ENCODE results near the gene YBX2. TPM values are rescaled to one million over a fixed set of nuclear protein-coding genes. Genes with fewer than 3 reads are reported as not detected.

Gene YBX2
- total and polyA plus RNA-seq, 7 donors: 0.28 to 37.6 (median 2.5) TPM

- intact Hi-C loops (cut with DNase I): loop anchor here (2.0 kb wide), 1 partner anchor 233 kb away; the partner anchor contains the start of gene SENP3
- Histone ChIP-seq H3K4me1 (peaks cover 0 to 28% (median 20%) of the 10 kb centered on the region in 4 donors), H3K36me3 (peaks cover 6 to 38% (median 18%) of the 10 kb centered on the region in 4 donors), H3K9me3 (no peaks in the 10 kb centered on the region), H3K4me3 (no peak overlapping the region), H3K27ac (peak overlapping the region in 3 of 4 donors; percentile 88 to 94 (median 93)), H3K27me3 (no peaks in the 10 kb centered on the region)
- no peak for DNase-seq
- 67 to 75% methylated on average over 1 of the region's 1 CpG for WGBS, 2 donors
- no peak for TF ChIP-seq EP300 (IDR thresholded peaks at IDR 0.05)
- TF ChIP-seq CTCF (IDR thresholded peaks at IDR 0.05): no peak
- TF ChIP-seq POLR2A (IDR thresholded peaks at IDR 0.05): no peak
- TF ChIP-seq POLR2AphosphoS5 (IDR thresholded peaks at IDR 0.05): no peak
Measured at GRCh38 chr17:7328009-7328408, 33.6 kb upstream of the YBX2 start.

- intact Hi-C loops (cut with DNase I): no loop called here
- DNase-seq: no peak
- Histone ChIP-seq H3K27ac (no peak overlapping the region), H3K9me3 (no peaks in the 10 kb centered on the region), H3K4me1 (peaks cover 0 to 27% (median 20%) of the 10 kb centered on the region in 4 donors), H3K36me3 (peaks cover 11 to 43% (median 23%) of the 10 kb centered on the region in 4 donors), H3K27me3 (no peaks in the 10 kb centered on the region), H3K4me3 (no peak overlapping the region)
- 84 to 92% methylated on average over 17 of the region's 17 CpGs for WGBS, 2 donors
- TF ChIP-seq POLR2A (IDR thresholded peaks at IDR 0.05): no peak
- TF ChIP-seq CTCF (IDR thresholded peaks at IDR 0.05): no peak
- no peak for TF ChIP-seq POLR2AphosphoS5 (IDR thresholded peaks at IDR 0.05)
- TF ChIP-seq EP300 (IDR thresholded peaks at IDR 0.05): no peak
Measured at GRCh38 chr17:7327501-7327900, 33.1 kb upstream of the YBX2 start.

- TF ChIP-seq CTCF (IDR thresholded peaks at IDR 0.05) (no peak), POLR2A (IDR thresholded peaks at IDR 0.05) (no peak), EP300 (IDR thresholded peaks at IDR 0.05) (no peak), POLR2AphosphoS5 (IDR thresholded peaks at IDR 0.05) (no peak)
- Histone ChIP-seq H3K27ac (no peak overlapping the region), H3K4me1 (peaks cover 0 to 24% (median 20%) of the 10 kb centered on the region in 4 donors), H3K36me3 (peaks cover 16 to 48% (median 28%) of the 10 kb centered on the region in 4 donors), H3K9me3 (no peaks in the 10 kb centered on the region), H3K27me3 (no peaks in the 10 kb centered on the region), H3K4me3 (no peak overlapping the region)
- DNase-seq: no peak
- intact Hi-C loops (cut with DNase I): no loop called here
- 89 to 93% methylated on average over 7 of the region's 7 CpGs for WGBS, 2 donors
Measured at GRCh38 chr17:7327056-7327455, 32.6 kb upstream of the YBX2 start.

GRCh38 chr17:7326186-7326585 lies 31.7 kb upstream of the YBX2 start:
- peaks cover 0 to 24% (median 20%) of the 10 kb centered on the region in 4 donors for H3K4me1 ChIP-seq
- no peak overlapping the region for H3K27ac ChIP-seq
- peaks cover 22 to 57% (median 36%) of the 10 kb centered on the region in 4 donors for H3K36me3 ChIP-seq
- no peak overlapping the region for H3K4me3 ChIP-seq
- H3K9me3 ChIP-seq: no peaks in the 10 kb centered on the region
- intact Hi-C loops (cut with DNase I): no loop called here
- TF ChIP-seq EP300 (IDR thresholded peaks at IDR 0.05): no peak
- 94 to 95% methylated on average over 11 of the region's 11 CpGs for WGBS, 2 donors
- H3K27me3 ChIP-seq: no peaks in the 10 kb centered on the region
- no peak for DNase-seq

GRCh38 chr17:7325031-7325528 lies 30.6 kb upstream of the YBX2 start:
- peaks cover 33 to 68% (median 47%) of the 10 kb centered on the region in 4 donors for H3K36me3 ChIP-seq

More at GRCh38 chr17:7325031-7325528, 30.6 kb upstream of the YBX2 start:
- H3K9me3 ChIP-seq: no peaks in the 10 kb centered on the region
- no peak overlapping the region for H3K27ac ChIP-seq
- no peaks in the 10 kb centered on the region for H3K27me3 ChIP-seq
- TF ChIP-seq EP300 (IDR thresholded peaks at IDR 0.05) (no peak), POLR2A (IDR thresholded peaks at IDR 0.05) (no peak), CTCF (IDR thresholded peaks at IDR 0.05) (no peak), POLR2AphosphoS5 (IDR thresholded peaks at IDR 0.05) (no peak)
- H3K4me3 ChIP-seq: no peak overlapping the region
- intact Hi-C loops (cut with DNase I): no loop called here
- no peak for DNase-seq
- peaks cover 0 to 17% (median 12%) of the 10 kb centered on the region in 4 donors for H3K4me1 ChIP-seq
- WGBS, 2 donors: 93 to 95% methylated on average over 19 of the region's 19 CpGs
